Gastroesophageal sphincter (tissue), 4 donors: ENCODE results near the gene INPP4B. TPM values are rescaled to one million over a fixed set of nuclear protein-coding genes. Genes with fewer than 3 reads are reported as not detected.
A peak's percentile ranks its signal among the peaks of the same experiment; 100 is the strongest.

Source experiments
- ATAC-seq: fragments of 150-250 bp; one replicate; pipeline ENCODE4 v1.9.1; 2016; ENCODE audit warnings: mild to moderate bottlenecking, moderate library complexity
- H3K27ac ChIP-seq, 4 donors: fragments of 200-600 bp; sonication (generic) in 3 of 4; 1 replicate in 3 of 4; 2 replicates in 1 of 4; pipeline ENCODE4 v1.5.1; 2016 to 2019
- H3K27me3 ChIP-seq: fragments of 200-600 bp; sonication (generic); one replicate; pipeline ENCODE4 v1.5.1; 2019
- H3K36me3 ChIP-seq, 2 donors: fragments of 200-600 bp; sonication (generic); one replicate each; pipeline ENCODE4 v1.5.1; 2019; ENCODE audit warnings: control low read depth in 1 of 2
- H3K4me1 ChIP-seq, 3 donors: fragments of 200-600 bp; sonication (generic); 1 replicate in 2 of 3; 2 replicates in 1 of 3; pipeline ENCODE4 v1.5.1; 2016 to 2019; ENCODE audit warnings: control low read depth in 2 of 3
- H3K4me3 ChIP-seq, 2 donors: fragments of 200-600 bp; sonication (generic); one replicate each; pipeline ENCODE4 v1.5.1; 2019; ENCODE audit warnings: mild to moderate bottlenecking in 1 of 2, moderate library complexity in 1 of 2
- H3K9me3 ChIP-seq, 3 donors: fragments of 200-600 bp; sonication (generic); one replicate each; pipeline ENCODE4 v1.5.1; 2017 to 2019; ENCODE audit warnings: control low read depth in 2 of 3
- CTCF ChIP-seq, 4 experiments: fragments of 200-600 bp in 2 of 4; fragments of 450-650 bp in 2 of 4; sonication (generic) in 1 of 4; IDR thresholded peaks; one replicate each; pipeline ENCODE4 v1.5.1; 2017 to 2019; ENCODE audit warnings: antibody characterized with exemption in 4 of 4, mild to moderate bottlenecking in 2 of 4, moderate library complexity in 2 of 4
- EP300 ChIP-seq: sonication (generic); formaldehyde crosslinking; IDR thresholded peaks from one replicate; pipeline ENCODE4 v1.6.1; 2017; ENCODE audit warnings: antibody characterized with exemption, mild to moderate bottlenecking
- POLR2A ChIP-seq, 2 donors: fragments of 450-650 bp; IDR thresholded peaks; one replicate each; pipeline ENCODE4 v1.6.1; 2017; ENCODE audit warnings: antibody characterized with exemption in 2 of 2, mild to moderate bottlenecking in 2 of 2, moderate library complexity in 1 of 2
- POLR2AphosphoS5 ChIP-seq: sonication (generic); formaldehyde crosslinking; IDR thresholded peaks from one replicate; pipeline ENCODE4 v1.6.1; 2017; ENCODE audit warnings: antibody characterized with exemption
- WGBS, 2 donors: methylation state at CpG; one replicate each; pipeline ENCODE4 v1.1.5; 2018; ENCODE audit warnings: low coverage in 1 of 2; 5-methylcytosine and 5-hydroxymethylcytosine counted together
- total RNA-seq, 4 donors: library from RNA; depleted of rRNA; stranded (reverse); fragments of >200 nt; gene quantifications; one replicate each; pipeline ENCODE4 v1.1.0, GENCODE V29; 2016

The INPP4B gene
- total RNA-seq, 4 donors from 2014 or later, result 17.6 to 63.8 (median 31.3) TPM

DNA sequence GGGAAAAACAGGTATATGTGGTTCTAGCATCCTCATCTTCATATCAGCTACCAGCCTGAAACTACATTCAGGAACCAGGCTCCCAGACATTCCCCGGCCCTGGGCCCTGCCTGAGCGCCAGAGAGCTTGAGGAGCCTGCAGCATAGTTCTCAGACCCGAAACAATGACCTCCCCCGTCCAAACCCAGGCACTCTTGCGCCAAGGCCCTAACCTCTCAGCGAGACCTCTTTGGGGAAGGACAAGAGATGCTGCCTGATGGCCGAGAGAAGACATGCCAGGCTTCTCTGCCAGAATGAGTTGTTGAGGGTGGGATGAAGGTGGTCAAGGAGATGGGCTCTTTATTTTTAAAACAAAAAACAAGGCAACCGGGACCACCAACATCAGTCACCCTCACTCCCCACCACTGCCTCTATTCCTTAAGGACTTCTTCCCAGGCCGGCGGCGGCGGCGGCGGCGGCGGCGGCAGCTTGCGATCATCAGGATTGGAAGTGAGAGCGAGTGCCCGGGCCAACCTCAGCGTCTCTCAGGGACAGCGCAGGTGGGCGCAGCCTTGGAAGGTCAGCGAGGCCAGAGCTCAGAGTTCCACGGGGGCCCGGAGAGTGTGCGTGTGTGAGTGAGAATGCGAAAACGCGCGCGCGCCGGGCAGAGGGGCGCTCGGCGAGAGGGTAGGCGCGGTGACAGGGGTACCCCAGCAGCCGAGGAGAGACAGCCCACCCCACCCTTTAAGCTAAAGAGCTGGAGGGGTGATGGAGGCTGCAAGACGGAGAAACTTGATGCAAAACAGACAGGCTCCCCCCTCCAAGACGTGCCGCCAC, 601 bp downstream of the INPP4B start:
- H3K4me3 ChIP-seq, result peak overlapping the region; percentile 76 to 86
- peak; percentile 23 for ATAC-seq
- peaks cover 0 to 32% (median 0%) of the 10 kb centered on the region in 3 donors for H3K4me1 ChIP-seq
- WGBS, 2 donors, result 20 to 27% methylated on average over 1 to 3 of the region's 43 CpGs
- H3K27me3 ChIP-seq, result peaks cover 13% of the 10 kb centered on the region
- H3K27ac ChIP-seq, result peak overlapping the region; percentile 47 to 84 (median 76)
- H3K36me3 ChIP-seq, result no peaks in the 10 kb centered on the region
- no peaks in the 10 kb centered on the region for H3K9me3 ChIP-seq
- TF ChIP-seq POLR2AphosphoS5 (no peak), CTCF (IDR thresholded peaks at IDR 0.05) (no peak), POLR2A (IDR thresholded peaks at IDR 0.05) (no peak), EP300 (no peak)

- Histone ChIP-seq H3K27me3 (peaks cover 13% of the 10 kb centered on the region), H3K4me1 (peaks cover 0 to 32% (median 0%) of the 10 kb centered on the region in 3 donors), H3K9me3 (no peaks in the 10 kb centered on the region), H3K4me3 (peak overlapping the region; percentile 76 to 86), H3K36me3 (no peaks in the 10 kb centered on the region), H3K27ac (peak overlapping the region; percentile 47 to 84 (median 76))
- 24% methylated on average over 1 of the region's 1 CpG; no CpG with 5 or more reads in 1 of the 2 donors for WGBS, 2 donors
- no peak for TF ChIP-seq POLR2A (IDR thresholded peaks at IDR 0.05)
- TF ChIP-seq CTCF (IDR thresholded peaks at IDR 0.05), result no peak
- no peak for TF ChIP-seq POLR2AphosphoS5
- no peak for TF ChIP-seq EP300
- ATAC-seq, result no peak
Measured at GRCh38 chr4:142844782-142845181, 1.3 kb downstream of the INPP4B start.

DNA sequence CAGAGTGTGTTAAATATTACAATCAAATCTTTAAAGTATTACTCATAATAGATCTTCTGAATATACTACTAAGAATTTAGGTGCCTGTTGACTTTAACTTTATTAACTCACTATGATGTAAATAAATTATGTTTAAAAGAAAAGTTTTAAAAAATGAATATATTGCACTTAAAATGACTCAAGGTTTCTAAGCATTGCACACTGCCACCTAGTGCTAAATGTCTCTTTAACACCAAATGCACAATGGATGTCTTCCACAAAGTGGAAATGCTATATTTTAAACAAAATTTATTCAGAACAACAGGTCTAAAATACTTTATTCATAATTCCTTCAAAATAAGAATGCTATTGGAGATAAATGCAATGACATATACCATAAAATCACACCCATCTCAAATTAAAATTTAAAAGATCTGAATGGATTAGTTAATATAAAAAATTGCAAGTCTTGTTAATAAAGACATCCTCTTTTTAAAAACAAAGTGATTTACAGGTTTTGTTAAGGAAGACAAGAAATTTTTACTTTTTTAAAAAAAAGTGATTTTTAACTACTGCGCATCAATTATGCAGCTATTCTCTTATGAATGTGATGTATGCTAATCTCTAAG, 5.5 kb downstream of the INPP4B start:
- Histone ChIP-seq H3K27ac (no peak overlapping the region), H3K36me3 (no peaks in the 10 kb centered on the region), H3K4me3 (no peak overlapping the region), H3K9me3 (no peaks in the 10 kb centered on the region), H3K27me3 (no peaks in the 10 kb centered on the region), H3K4me1 (peaks cover 0 to 20% (median 0%) of the 10 kb centered on the region in 3 donors)
- ATAC-seq, result no peak
- 88 to 93% methylated on average over 1 of the region's 1 CpG for WGBS, 2 donors
- TF ChIP-seq POLR2A (IDR thresholded peaks at IDR 0.05) (no peak), POLR2AphosphoS5 (no peak), EP300 (no peak), CTCF (IDR thresholded peaks at IDR 0.05) (peak; percentile 46 to 65 (median 54))

- H3K9me3 ChIP-seq, result no peaks in the 10 kb centered on the region
- TF ChIP-seq EP300 (no peak), CTCF (IDR thresholded peaks at IDR 0.05) (no peak), POLR2A (IDR thresholded peaks at IDR 0.05) (no peak), POLR2AphosphoS5 (no peak)
- 100% methylated on average over 1 of the region's 1 CpG for WGBS, 2 donors
- no peaks in the 10 kb centered on the region for H3K27me3 ChIP-seq
- no peak overlapping the region for H3K27ac ChIP-seq
- no peaks in the 10 kb centered on the region for H3K36me3 ChIP-seq
- no peak overlapping the region for H3K4me3 ChIP-seq
- H3K4me1 ChIP-seq, result peaks cover 0 to 9% (median 0%) of the 10 kb centered on the region in 3 donors
- no peak for ATAC-seq
Measured at GRCh38 chr4:142838778-142839177, 7.3 kb downstream of the INPP4B start.
